Measurements from ENCODE around the gene PRR13.
"Not testable (repeated sequence)": the region's sequence is repeated elsewhere in the genome, so short reads cannot be mapped to it uniquely, and the experiment has no call there.

- TF ChIP-seq CTCF (conservative IDR thresholded peaks at IDR 0.05; ENCODE audit: low read length); EZH2phosphoT487 (IDR thresholded peaks at IDR 0.05; ENCODE audit: borderline replicate concordance, low read depth, low read length): not testable (repeated sequence)
Measured at GRCh38 chr12:53422247-53422646, 19.3 kb upstream of the PRR13 start.
